HCT116 (cell line): Measurements from ENCODE around the gene TRIAP1. TPM values are rescaled to one million over a fixed set of nuclear protein-coding genes. Genes with fewer than 3 reads are reported as not detected.

Experiments
- ATAC-seq: fragments of 200-7000 bp; cut with Tn5 transposase; 2 replicates; pipeline ENCODE4 v1.9.1; 2020; ENCODE audit warnings: mild to moderate bottlenecking, moderate library complexity
- BruUV-seq: library from RNA; stranded (reverse); fragments of 400-500 nt; replicated peaks from 2 replicates; lab custom pipeline; 2021; lab: Mats Ljungman, UMichigan
- CTCF ChIA-PET: fragments of 300-600 bp; sonication (Branson Sonifier 250); formaldehyde crosslinking; loops from one replicate; lab custom pipeline; 2021; ENCODE audit warnings: antibody characterized with exemption; lab: Charles Lee
- POLR2A ChIA-PET: fragments of 300-600, 350-600 bp; sonication (Branson Sonifier 250); formaldehyde crosslinking; loops from one replicate; lab custom pipeline; 2021; ENCODE audit warnings: antibody characterized with exemption; lab: Charles Lee
- RAD21 ChIA-PET, 2 experiments: fragments of 300-600 bp; sonication (Branson Sonifier 250); formaldehyde crosslinking; loops; one replicate each; lab custom pipeline; 2023; ENCODE audit warnings: low total read pairs in 2 of 2; ENCODE audit not compliant: uncharacterized antibody in 2 of 2, unreplicated experiment in 2 of 2, low non-redundant PET in 1 of 2; lab: Charles Lee
- DNase-seq: peaks from one replicate; pipeline ENCODE4 v3.0.0-alpha.2; 2010; ENCODE audit warnings: low read depth, low spot score
- H2AFZ ChIP-seq: fragments of 200-600 bp; shearing (Covaris generic), sonication (generic); 2 replicates; pipeline ENCODE4 v1.6.1; 2017; ENCODE audit warnings: low read depth, mixed run types, mixed read lengths, antibody characterized with exemption, low read length; ENCODE audit not compliant: poor library complexity, severe bottlenecking
- H3K27ac ChIP-seq: 2 replicates; pipeline ENCODE4 v1.5.1; 2012; ENCODE audit warnings: low read depth, low read length
- H3K27me3 ChIP-seq: fragments of 200-600 bp; sonication (generic); 2 replicates; pipeline ENCODE4 v1.6.1; 2016; ENCODE audit warnings: mixed run types, low read length, mixed read lengths; ENCODE audit not compliant: insufficient read depth
- H3K36me3 ChIP-seq, 2 experiments: fragments of 200-500 bp in 1 of 2; fragments of 200-600 bp in 1 of 2; sonication (Bioruptor generic) in 1 of 2; sonication (generic) in 1 of 2; 2 replicates each; pipeline versions ENCODE4 v1.5.1 to v1.6.1; 2014 to 2016; ENCODE audit warnings: low read length in 2 of 2, inconsistent platforms in 1 of 2, mixed read lengths in 1 of 2, mixed run types in 1 of 2; ENCODE audit not compliant: insufficient read depth in 2 of 2, control insufficient read depth in 1 of 2
- H3K4me1 ChIP-seq, 2 experiments: fragments of 200-600 bp in 1 of 2; sonication (generic) in 1 of 2; 2 replicates each; pipeline versions ENCODE4 v1.5.1 to v1.6.1; 2012 to 2017; ENCODE audit warnings: low read length in 2 of 2, inconsistent platforms in 1 of 2, mild to moderate bottlenecking in 1 of 2, mixed read lengths in 1 of 2, mixed run types in 1 of 2, moderate library complexity in 1 of 2; ENCODE audit not compliant: insufficient read depth in 2 of 2, control insufficient read depth in 1 of 2
- H3K4me2 ChIP-seq: fragments of 200-600 bp; sonication (generic); 2 replicates; pipeline ENCODE4 v1.6.1; 2017; ENCODE audit warnings: mixed run types, low read length, mixed read lengths
- H3K4me3 ChIP-seq, 2 experiments: fragments of 200-600 bp in 1 of 2; sonication (generic) in 1 of 2; replicated peaks in 1 of 2; 2 replicates each; pipeline ENCODE4 v1.5.1; 2011 to 2016; ENCODE audit warnings: low read length in 2 of 2, control low read depth in 1 of 2, low read depth in 1 of 2, mild to moderate bottlenecking in 1 of 2, mixed read lengths in 1 of 2, mixed run types in 1 of 2
- H3K79me2 ChIP-seq: fragments of 200-600 bp; sonication (generic); 2 replicates; pipeline ENCODE4 v1.6.1; 2017; ENCODE audit warnings: mild to moderate bottlenecking, mixed run types, low read length, moderate library complexity, mixed read lengths; ENCODE audit not compliant: insufficient read depth
- H3K9ac ChIP-seq: fragments of 200-600 bp; sonication (generic); 2 replicates; pipeline ENCODE4 v1.6.1; 2016; ENCODE audit warnings: low read length, mixed read lengths
- H3K9me2 ChIP-seq: fragments of 200-600 bp; sonication (generic), shearing (Covaris generic); 2 replicates; pipeline ENCODE4 v1.6.1; 2017; ENCODE audit warnings: mixed run types, mild to moderate bottlenecking, moderate library complexity; ENCODE audit not compliant: insufficient read depth
- H3K9me3 ChIP-seq, 2 experiments: fragments of 200-500 bp in 1 of 2; fragments of 200-600 bp in 1 of 2; sonication (Bioruptor generic) in 1 of 2; sonication (generic) in 1 of 2; 2 replicates each; pipeline ENCODE4 v1.6.1; 2014 to 2017; ENCODE audit warnings: low read length in 2 of 2, mixed read lengths in 2 of 2, inconsistent platforms in 1 of 2, low read depth in 1 of 2, mild to moderate bottlenecking in 1 of 2, mixed run types in 1 of 2, moderate library complexity in 1 of 2; ENCODE audit not compliant: control insufficient read depth in 1 of 2, insufficient read depth in 1 of 2
- H4K20me1 ChIP-seq: fragments of 200-600 bp; sonication (generic), shearing (Covaris generic); 2 replicates; pipeline ENCODE4 v1.6.1; 2017; ENCODE audit warnings: mixed run types, mild to moderate bottlenecking, moderate library complexity; ENCODE audit not compliant: insufficient read depth
- ATF3 ChIP-seq: IDR thresholded peaks from 2 replicates; pipeline ENCODE4 v1.6.1; 2012
- CEBPB ChIP-seq: IDR thresholded peaks from 2 replicates; pipeline ENCODE4 v1.6.1; 2012; ENCODE audit warnings: low read depth
- CTCF ChIP-seq, 3 experiments: fragments of 200-600 bp in 1 of 3; sonication (generic) in 1 of 3; IDR thresholded peaks in 2 of 3; conservative IDR thresholded peaks in 1 of 3; 2 replicates each; pipeline ENCODE4 v1.5.1; 2012 to 2017; ENCODE audit warnings: low read depth in 2 of 3, low read length in 2 of 3, antibody characterized with exemption in 1 of 3, borderline replicate concordance in 1 of 3, control low read depth in 1 of 3, mild to moderate bottlenecking in 1 of 3, mixed read lengths in 1 of 3, mixed run types in 1 of 3, moderate library complexity in 1 of 3; ENCODE audit not compliant: insufficient read depth in 1 of 3
- EGR1 ChIP-seq: IDR thresholded peaks from 2 replicates; pipeline ENCODE4 v1.6.1; 2012; ENCODE audit warnings: low read depth
- EZH2phosphoT487 ChIP-seq: fragments of 200-600 bp; IDR thresholded peaks from 2 replicates; pipeline ENCODE4 v1.6.1; 2018; ENCODE audit warnings: antibody characterized with exemption, borderline replicate concordance
- FOSL1 ChIP-seq: IDR thresholded peaks from 2 replicates; pipeline ENCODE4 v1.6.1; 2012; ENCODE audit warnings: low read depth
- SP1 ChIP-seq: IDR thresholded peaks from 2 replicates; pipeline ENCODE4 v1.6.1; 2012; ENCODE audit warnings: low read depth
- SRF ChIP-seq: IDR thresholded peaks from 2 replicates; pipeline ENCODE4 v1.6.1; 2012; ENCODE audit warnings: low read depth
- YY1 ChIP-seq: IDR thresholded peaks from 2 replicates; pipeline ENCODE4 v1.6.1; 2011; ENCODE audit warnings: low read length, low read depth, moderate library complexity, mild to moderate bottlenecking; ENCODE audit not compliant: insufficient replicate concordance; ENCODE audit errors: extremely low read depth
- ZBTB33 ChIP-seq: IDR thresholded peaks from 2 replicates; pipeline ENCODE4 v1.6.1; 2011; ENCODE audit warnings: mild to moderate bottlenecking, low read length, moderate library complexity; ENCODE audit not compliant: insufficient replicate concordance; ENCODE audit errors: extremely low read depth
- intact Hi-C: fragments of 100-400 bp; cut with micrococcal nuclease; formaldehyde crosslinking; loops from 2 replicates; pipeline ENCODE4 v1.10.0; 2022
- total RNA-seq: library from RNA; stranded (reverse); gene quantifications from one replicate; pipeline ENCODE4 v1.2.1, GENCODE V29; 2021; ENCODE audit not compliant: unreplicated experiment

The TRIAP1 gene
- total RNA-seq, 1 experiment from 2014 or later = 40.3 TPM

DNA sequence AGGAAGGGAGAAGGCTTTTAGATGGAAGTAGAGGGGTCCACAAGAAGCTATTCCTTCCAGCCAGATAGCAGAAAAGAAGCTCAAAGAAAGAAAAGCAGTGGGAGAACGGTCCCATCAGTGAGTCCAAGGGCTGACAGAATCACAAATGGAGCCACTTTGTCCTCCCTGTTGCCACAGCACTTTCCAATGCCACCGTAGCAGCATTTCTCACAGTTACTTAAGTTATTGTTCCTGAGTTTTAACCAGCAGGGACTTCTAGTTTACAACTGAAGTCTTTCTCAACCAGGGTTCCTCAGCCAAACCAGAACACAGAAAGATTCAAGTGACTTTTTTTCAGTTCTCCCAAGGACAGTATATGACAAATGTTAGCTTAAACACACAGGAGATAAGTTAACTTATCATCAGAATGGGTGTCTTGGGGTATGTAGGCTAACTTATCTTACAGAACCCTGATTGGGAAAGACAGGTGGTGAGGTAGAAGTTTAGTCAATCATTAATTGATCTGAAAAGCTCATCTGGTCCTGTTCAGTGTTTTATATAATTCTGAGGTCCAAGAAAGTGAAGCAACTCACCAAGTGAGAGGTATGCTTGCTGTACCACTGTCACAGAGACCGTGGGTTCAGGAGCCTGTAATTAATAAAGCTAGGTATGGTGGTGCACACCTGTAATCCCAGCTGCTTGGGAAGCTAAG lies 7.0 kb upstream of the TRIAP1 start:
- Histone ChIP-seq H3K79me2 (peaks cover 77% of the 10 kb centered on the region), H4K20me1 (peaks cover 6% of the 10 kb centered on the region; the same call in 1 of the 2 replicates), H3K27me3 (no peaks in the 10 kb centered on the region), H3K9me2 (no peaks in the 10 kb centered on the region), H3K4me2 (no peak overlapping the region), H3K9me3 (no peaks in the 10 kb centered on the region), H3K4me1 (no peaks in the 10 kb centered on the region), H3K9ac (no peak overlapping the region), H2AFZ (no peak overlapping the region), H3K36me3 (peaks cover 23 to 34% of the 10 kb centered on the region in 2 experiments; a peak in 3 of 4 replicates), H3K4me3 (no peak overlapping the region), H3K27ac (no peak overlapping the region)
- DNase-seq (no peak), ATAC-seq (no peak)
- ChIA-PET CTCF (interaction anchor here (2.2 kb wide), 1 partner anchor 14 kb away, joined by 10 read pairs; no protein-coding TSS in a partner anchor), RAD21 (no interaction called here), POLR2A (interaction anchor here (0.5 to 1.6 kb wide), 3 partner anchors 10 to 74 kb away, joined by 3 to 4 read pairs (median 3); no protein-coding TSS in a partner anchor)
- no peak for TF ChIP-seq ATF3
- TF ChIP-seq SRF = no peak
- TF ChIP-seq SP1 = no peak
- no peak for TF ChIP-seq FOSL1
- no peak for TF ChIP-seq CTCF (IDR thresholded peaks at IDR 0.05 in 2 of 3, conservative IDR thresholded peaks at IDR 0.05 in 1 of 3; ENCODE audit: borderline replicate concordance in 1 of 3, insufficient read depth in 1 of 3, low read depth in 2 of 3, low read length in 2 of 3)
- TF ChIP-seq YY1 = no peak
- no peak for TF ChIP-seq EGR1
- TF ChIP-seq ZBTB33 = no peak
- TF ChIP-seq EZH2phosphoT487 = no peak
- TF ChIP-seq CEBPB = no peak
- no TSS peak for BruUV-seq
- intact Hi-C loops = no loop called here
